GM12873 (cell line): ENCODE data around the gene MKI67.

Source experiments
- CTCF ChIP-seq: IDR thresholded peaks from 2 replicates; pipeline ENCODE4 v1.5.1; 2012; ENCODE audit warnings: low read depth, mild to moderate bottlenecking, moderate library complexity, low read length, control low read depth; ENCODE audit not compliant: insufficient read depth; ENCODE audit errors: missing control alignments

The MKI67 gene

DNA sequence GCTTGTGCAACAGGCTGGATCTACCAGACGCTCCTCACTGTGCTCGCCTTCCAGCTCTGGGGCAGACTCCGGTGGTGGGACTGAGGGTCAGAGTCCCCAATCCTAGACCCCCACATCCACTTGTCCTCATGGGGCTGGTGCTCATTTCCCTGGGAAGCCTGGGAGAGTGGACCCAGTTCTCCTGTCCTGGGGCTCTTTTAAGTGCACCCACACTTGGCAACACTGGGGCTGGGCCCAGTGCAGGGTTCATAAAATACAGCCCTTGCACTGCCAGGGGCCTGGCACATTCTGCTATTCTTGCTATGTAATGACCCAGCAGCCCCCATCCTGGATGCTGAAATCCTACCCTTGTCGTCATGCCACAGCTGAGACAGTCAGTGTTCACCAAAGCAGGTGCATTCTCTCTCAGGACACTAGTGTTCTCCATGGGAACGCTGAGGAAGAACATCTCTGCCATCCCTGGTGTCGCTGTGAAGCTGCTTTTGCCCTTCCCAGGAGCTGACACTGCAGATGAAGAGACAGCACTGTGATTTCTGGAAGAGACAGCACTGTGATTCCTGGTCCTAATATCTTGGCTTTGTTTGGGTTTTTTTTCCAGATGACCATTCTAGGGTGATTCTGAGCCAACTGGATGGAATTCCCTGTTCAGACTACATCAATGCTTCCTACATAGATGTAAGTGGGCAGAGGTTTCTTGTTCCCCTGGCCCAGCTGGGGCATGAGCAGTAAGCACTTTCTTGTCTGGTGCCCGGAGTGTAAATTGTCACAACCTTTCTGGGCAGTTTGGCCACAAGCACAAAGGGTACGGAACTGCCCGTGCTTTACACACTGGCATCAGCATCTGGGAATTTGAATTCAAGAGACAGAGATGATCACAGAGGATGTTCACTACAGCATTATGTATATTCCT lies 65.6 kb downstream of the MKI67 start:
- TF ChIP-seq CTCF: no peak

- TF ChIP-seq CTCF: no peak
Observed at GRCh38 chr10:128059982-128060293, 66.3 kb downstream of the MKI67 start.

DNA sequence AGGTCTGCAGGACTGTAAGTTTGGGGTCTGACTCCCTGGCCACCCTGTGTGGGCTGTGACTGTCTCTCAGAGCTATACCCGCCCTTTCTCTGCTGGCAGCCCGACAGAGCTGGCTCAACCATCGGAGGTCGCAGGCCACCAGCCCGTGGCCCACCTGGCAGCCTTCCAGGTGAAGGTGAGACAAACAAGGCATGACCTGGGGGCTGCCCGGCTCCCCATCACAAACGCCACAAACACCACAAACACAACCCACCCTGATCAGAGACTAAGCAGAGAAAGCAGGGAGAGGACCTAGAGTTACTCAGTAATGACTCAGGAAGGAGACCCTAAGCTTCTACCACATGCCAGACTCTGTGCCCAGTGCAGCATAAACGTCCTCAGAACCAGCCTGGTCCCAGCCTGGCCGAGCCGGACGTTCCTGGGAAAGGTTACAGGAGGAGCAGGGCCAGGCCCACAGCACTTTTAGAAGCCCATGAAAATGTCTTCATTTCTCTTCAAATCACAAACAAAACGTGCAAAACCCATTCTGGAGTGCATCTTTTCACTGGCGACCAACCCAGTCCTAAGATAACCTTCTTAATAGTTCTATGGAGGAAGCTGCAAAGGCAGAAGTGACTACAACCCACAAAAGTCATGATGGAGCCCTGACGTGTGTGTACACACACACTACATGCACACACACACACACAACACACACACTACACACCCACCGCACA lies 66.8 kb downstream of the MKI67 start:
- no peak for TF ChIP-seq CTCF

GRCh38 chr10:128058750-128059134 lies 67.5 kb downstream of the MKI67 start:
- TF ChIP-seq CTCF: no peak

GRCh38 chr10:128058106-128058749 lies 68.0 kb downstream of the MKI67 start:
- TF ChIP-seq CTCF: no peak

DNA sequence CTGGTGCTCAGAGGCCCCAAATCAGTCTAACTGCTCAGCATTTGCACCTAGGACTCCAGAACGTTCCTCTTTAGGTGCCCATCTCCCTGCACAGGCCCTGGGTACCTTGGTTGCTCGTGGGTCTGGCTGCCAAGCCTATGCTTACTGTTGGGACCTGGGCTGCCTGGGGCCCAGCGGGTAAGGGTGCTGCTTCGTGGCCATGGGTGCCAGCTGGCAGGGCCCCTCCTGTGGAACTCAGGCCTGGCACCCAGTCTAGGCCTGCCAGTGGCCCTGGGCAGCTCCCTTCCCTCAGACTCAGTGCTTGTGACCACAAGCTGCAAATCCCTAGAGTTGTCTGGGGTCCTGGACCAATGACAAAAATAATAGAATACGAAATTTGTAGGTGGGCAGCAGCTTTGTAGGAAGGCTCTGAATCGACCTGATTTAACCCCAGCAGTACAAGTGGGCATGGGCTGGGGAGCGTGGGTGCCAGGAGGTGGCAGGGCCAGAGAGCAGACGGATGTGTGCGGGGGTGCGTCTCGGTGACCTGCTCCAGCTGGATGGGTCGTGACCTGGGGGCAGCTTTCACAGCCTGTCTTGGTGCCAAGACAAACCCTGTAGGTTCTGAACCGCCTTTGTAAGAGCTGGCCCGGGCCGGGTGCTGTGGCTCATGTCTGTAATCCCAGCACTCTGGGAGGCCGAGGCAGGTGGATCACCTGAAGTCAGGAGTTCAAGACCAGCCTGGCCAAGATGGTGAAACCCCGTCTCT lies 69.7 kb downstream of the MKI67 start:
- no peak for TF ChIP-seq CTCF
